ENCODE measurements around the gene ADGRG2.
"Not testable (repeated sequence)": the region's sequence is repeated elsewhere in the genome, so short reads cannot be mapped to it uniquely, and the experiment has no call there.

ADGRG2 gene

DNA sequence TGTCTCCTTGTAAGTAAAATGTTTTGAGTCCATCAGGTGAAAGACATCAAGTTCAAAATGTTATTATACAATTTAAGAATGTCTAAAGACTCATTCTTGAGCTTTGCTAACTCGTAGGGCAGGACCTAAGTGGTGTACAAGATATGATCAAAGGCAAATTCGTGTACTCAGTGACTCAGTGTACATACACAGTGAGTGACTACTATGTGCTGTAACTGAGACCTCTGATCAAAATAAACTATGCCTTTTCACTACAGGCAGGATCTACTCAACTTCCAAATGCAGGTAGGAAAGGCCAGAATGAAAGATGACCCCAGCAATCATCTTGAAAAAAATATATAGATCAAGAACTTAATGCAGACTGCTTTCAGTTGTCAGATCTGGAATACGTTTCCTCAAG, 49.9 kb downstream of the ADGRG2 start:
- H3K4me3 ChIP-seq (ENCODE audit: low read depth, low read length): no peak overlapping the region
- no peak for DNase-seq (ENCODE audit: low read depth, low spot score)
- in situ Hi-C loops (cut with HindIII; ENCODE audit: low sequenced_read_pairs): no loop called here
- TF ChIP-seq, protein P1, sequence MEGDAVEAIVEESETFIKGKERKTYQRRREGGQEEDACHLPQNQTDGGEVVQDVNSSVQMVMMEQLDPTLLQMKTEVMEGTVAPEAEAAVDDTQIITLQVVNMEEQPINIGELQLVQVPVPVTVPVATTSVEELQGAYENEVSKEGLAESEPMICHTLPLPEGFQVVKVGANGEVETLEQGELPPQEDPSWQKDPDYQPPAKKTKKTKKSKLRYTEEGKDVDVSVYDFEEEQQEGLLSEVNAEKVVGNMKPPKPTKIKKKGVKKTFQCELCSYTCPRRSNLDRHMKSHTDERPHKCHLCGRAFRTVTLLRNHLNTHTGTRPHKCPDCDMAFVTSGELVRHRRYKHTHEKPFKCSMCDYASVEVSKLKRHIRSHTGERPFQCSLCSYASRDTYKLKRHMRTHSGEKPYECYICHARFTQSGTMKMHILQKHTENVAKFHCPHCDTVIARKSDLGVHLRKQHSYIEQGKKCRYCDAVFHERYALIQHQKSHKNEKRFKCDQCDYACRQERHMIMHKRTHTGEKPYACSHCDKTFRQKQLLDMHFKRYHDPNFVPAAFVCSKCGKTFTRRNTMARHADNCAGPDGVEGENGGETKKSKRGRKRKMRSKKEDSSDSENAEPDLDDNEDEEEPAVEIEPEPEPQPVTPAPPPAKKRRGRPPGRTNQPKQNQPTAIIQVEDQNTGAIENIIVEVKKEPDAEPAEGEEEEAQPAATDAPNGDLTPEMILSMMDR (IDR thresholded peaks at IDR 0.05; ENCODE audit: low read depth, low read length): no peak

DNA sequence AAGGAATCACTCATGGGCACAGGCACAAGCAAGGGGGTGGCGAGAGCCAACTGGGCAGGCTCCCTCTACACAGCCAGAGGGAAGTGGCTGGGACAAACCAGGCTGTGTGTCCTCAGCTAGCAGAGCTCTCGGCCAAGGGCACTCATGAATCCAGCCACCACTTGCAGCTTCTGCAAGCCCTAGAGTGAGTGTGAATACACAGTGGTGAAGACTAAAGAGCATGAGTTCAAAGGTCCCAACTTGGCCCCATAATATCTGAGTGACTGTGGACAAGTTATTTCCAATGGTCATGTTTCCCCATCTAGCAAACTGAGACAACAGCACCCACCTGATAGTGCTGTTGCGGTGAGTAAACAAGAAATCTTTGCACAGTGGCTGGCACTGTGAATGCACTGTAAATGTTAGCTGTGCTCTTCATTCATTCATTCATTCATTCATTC, 51.7 kb downstream of the ADGRG2 start:
- no peak for DNase-seq (ENCODE audit: low read depth, low spot score)
- TF ChIP-seq, protein P1 (IDR thresholded peaks at IDR 0.05; ENCODE audit: low read depth, low read length): no peak
- in situ Hi-C loops (cut with HindIII; ENCODE audit: low sequenced_read_pairs): no loop called here
- H3K4me3 ChIP-seq (ENCODE audit: low read depth, low read length): no peak overlapping the region

DNA sequence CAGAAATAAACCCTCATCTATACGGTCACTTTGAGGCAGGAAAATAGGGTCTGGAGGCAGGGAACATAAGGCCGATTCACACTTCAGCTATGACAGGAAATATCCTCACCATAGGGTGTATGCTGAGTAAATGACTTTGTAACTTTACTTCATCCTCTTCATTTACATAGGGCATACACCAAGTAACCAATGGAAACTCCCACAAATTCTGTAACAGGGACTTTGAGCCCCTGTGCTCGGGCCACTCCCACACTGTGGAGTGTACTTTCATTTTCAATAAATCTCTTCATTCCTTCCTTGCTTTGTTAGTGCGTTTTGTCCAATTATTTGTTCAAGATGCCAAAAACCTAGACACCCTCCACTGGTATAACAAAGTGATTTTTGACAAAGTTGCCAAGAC, 55.3 kb downstream of the ADGRG2 start:
- DNase-seq (ENCODE audit: low read depth, low spot score); in situ Hi-C loops (cut with HindIII; ENCODE audit: low sequenced_read_pairs); H3K4me3 ChIP-seq (ENCODE audit: low read depth, low read length): not testable (repeated sequence)

DNA sequence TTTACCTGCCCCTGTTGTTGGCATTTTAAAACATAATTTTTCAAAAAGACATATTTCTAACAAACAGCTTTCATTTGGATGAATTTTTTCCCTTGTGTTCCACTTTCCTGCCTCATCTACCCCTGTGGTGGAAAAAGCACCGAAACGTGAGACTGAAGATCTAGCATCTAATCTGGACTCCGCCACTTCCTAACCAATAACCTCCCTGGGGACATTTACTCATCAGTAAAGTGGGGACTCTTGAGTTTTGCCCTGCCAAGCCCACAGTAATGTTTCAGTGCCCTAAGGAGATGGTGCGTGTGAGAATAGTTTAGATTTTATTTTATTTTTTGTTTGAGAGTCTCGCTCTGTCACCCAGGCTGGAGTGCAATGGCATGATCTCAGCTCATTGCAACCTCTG, 56.7 kb downstream of the ADGRG2 start:
- in situ Hi-C loops (cut with HindIII; ENCODE audit: low sequenced_read_pairs): no loop called here
- no peak overlapping the region for H3K4me3 ChIP-seq (ENCODE audit: low read depth, low read length)
- DNase-seq (ENCODE audit: low read depth, low spot score): no peak
- TF ChIP-seq, protein P1 (IDR thresholded peaks at IDR 0.05; ENCODE audit: low read depth, low read length): no peak

- in situ Hi-C loops (cut with HindIII; ENCODE audit: low sequenced_read_pairs): no loop called here
- TF ChIP-seq, protein P1 (IDR thresholded peaks at IDR 0.05; ENCODE audit: low read depth, low read length): no peak
- DNase-seq (ENCODE audit: low read depth, low spot score): peak; percentile 50
- H3K4me3 ChIP-seq (ENCODE audit: low read depth, low read length): no peak overlapping the region
Measured at GRCh38 chrX:19064175-19064574, 58.1 kb downstream of the ADGRG2 start.

GRCh38 chrX:19063030-19063429, 59.2 kb downstream of the ADGRG2 start:
- DNase-seq (ENCODE audit: low read depth, low spot score): peak; percentile 7
- in situ Hi-C loops (cut with HindIII; ENCODE audit: low sequenced_read_pairs): no loop called here
- H3K4me3 ChIP-seq (ENCODE audit: low read depth, low read length): no peak overlapping the region
- TF ChIP-seq, protein P1 (IDR thresholded peaks at IDR 0.05; ENCODE audit: low read depth, low read length): no peak

DNA sequence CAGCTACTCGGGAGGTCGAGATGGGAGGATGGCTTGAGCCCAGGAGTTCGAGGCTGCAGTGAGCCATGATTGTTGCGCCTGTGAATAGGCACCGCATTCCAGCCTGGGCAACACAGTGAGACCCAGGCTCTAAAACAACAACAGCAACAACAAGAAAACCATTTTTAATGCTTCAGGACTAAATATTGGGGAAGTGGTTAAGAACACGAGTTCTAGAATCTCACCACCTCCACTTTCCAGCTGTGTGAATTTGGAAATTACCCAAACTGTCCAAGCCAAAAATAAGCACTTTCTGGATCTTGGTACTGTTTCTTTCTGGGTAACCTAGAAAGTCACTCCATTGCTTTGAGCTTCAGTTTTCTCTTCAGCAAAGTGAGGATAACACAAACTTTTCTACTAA, 63.2 kb downstream of the ADGRG2 start:
- DNase-seq (ENCODE audit: low read depth, low spot score): no peak
- TF ChIP-seq, protein P1 (IDR thresholded peaks at IDR 0.05; ENCODE audit: low read depth, low read length): no peak
- in situ Hi-C loops (cut with HindIII; ENCODE audit: low sequenced_read_pairs): no loop called here
- no peak overlapping the region for H3K4me3 ChIP-seq (ENCODE audit: low read depth, low read length)

All from astrocyte of the spinal cord (primary cell).